GM21447 (cell line): ENCODE data around the gene P2RX7.
"Not testable (repeated sequence)": the region's sequence is repeated elsewhere in the genome, so short reads cannot be mapped to it uniquely, and the experiment has no call there.

Experiments used
- ATAC-seq: cut with Tn5 transposase; IDR thresholded peaks from one replicate; pipeline ENCODE4 v1.9.1; 2021; ENCODE audit not compliant: unreplicated experiment

The P2RX7 gene

DNA sequence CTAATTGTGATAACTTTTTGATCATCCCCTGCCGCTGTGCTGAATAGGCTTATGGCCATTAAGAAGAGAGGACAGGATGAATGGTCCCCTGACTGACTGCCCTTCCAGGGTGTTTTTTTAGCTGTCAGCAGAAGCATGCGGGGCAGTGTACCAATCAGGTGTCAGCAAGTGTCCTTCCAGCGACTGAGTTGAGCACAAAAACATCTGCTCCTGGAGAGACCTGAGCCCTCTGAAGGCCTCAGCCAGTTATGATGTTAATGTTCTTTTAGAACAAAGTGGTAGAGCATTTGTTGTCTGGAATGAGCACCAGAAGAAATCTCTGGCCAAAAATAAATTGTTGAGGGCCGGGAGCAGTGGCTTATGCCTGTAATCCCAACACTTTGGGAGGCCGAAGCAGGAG lies 37.5 kb downstream of the P2RX7 start:
- ATAC-seq = no peak

DNA sequence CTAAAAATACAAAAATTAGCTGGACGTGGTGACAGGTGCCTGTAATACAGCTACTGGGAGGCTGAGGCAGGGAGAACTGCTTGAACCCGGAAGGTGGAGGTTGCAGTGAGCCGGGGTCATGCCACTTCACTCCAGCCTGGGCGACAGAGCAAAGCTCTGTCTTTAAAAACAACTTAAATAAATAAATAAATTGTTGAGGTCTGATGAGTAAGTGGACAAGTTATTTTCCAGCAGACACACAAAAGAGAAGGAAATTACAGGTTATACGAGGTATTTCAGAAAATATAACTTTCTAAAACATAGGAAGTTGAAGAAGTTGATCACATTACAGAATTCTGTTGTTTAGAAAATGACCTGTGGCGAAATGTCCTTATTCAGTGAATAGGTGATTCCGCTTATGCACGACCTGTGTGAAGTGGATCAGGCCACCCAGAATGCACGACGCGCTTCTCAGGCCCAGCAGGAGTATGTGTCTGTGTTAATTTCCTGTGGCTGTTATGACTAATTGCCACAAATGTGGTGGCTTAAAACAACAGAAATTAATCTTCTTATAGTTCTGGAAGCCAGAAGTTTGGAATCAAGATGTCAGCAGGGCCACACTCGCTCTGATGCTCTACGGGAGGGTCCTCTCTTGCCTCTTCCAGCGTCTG lies 38.1 kb downstream of the P2RX7 start:
- ATAC-seq = no peak

DNA sequence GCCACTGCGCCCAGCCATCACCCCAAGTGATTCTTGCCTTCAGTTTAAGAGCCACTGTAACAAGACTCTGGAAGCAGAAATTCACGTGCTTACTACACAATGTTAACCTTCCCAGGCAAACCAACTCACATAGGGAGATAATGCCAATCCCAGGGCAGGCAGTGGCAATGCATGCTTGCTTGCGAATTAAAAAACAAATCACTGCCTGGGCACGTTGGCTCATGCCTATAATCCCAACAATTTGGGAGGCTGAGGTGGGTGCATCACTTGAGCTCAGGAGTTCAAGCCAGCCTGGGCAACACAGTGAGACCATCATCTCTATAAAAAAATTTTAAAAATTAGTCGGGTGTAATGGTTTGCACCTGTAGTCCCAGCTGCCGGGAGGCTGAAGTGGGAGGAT lies 39.5 kb downstream of the P2RX7 start:
- no peak for ATAC-seq

DNA sequence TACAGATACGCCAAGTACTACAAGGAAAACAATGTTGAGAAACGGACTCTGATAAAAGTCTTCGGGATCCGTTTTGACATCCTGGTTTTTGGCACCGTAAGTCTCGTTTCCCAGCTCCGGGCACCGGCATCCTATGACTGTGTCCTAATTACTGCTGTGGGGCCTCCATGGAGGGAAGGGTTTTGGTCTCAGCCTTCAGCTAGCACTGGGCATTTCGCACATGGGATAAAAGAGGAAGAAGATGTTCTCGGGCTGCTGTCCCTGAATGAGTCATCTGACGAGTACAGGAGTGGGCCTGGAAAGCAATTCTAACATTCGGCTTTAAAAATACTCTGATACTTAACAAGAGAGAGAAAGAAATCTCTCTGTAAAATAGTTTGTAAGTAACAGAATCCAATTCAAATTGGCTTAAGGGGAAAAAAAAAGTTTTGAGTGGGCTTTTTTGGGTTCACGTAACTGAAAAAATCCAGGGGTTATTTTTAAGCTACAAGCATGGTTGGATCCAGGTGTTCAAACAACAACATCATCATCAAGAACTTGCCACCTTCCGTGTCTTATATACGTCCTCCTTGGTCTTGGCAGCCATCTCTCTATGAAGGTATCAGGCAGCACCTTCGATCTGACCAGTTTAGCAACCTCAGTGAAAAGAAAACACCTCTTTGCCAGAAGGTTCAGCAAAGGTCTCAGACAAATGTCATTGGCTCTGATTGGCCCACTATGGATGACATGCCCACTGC lies 42.9 kb downstream of the P2RX7 start:
- no peak for ATAC-seq

DNA sequence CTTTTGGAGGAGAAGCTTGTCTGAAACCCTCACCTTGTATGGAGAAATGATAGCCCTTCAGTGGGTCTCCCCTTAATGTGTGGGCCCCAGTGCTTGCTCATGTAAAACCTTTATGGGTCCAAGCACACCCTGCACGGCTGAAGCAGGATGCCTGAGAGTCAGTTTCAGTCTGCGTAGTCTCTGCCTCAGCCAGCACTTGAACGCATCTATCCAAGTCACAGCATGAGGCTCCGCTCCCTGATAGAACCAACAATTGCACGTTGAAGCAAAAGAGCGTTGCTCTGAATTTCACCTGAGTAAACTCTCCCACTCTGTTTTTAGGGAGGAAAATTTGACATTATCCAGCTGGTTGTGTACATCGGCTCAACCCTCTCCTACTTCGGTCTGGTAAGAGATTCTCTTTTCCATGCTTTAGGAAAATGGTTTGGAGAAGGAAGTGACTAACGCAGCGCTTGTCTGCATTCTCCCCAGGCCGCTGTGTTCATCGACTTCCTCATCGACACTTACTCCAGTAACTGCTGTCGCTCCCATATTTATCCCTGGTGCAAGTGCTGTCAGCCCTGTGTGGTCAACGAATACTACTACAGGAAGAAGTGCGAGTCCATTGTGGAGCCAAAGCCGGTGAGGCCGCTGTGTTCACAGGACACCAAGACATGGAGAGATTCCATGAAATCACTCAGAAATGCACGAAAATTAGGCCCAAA lies 44.3 kb downstream of the P2RX7 start:
- ATAC-seq = no peak

DNA sequence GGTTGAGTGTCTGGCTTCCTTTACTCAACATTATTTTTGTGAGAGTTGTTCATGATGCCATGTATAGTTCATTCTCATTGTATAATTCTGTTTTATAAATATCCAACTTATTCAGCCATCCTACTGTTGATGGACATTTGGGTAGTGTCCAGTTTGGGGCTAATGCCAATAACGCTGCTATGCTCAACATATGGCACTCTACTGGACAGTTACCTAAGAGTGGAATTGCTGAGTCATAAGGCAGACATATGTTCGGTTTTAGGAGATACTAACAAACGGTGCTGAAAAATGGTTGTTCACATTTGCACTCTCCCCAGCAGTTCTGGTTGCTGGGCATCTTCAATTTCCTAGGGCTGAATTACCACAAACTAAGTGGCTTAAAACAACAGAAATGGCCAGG lies 48.5 kb downstream of the P2RX7 start:
- ATAC-seq = no peak

DNA sequence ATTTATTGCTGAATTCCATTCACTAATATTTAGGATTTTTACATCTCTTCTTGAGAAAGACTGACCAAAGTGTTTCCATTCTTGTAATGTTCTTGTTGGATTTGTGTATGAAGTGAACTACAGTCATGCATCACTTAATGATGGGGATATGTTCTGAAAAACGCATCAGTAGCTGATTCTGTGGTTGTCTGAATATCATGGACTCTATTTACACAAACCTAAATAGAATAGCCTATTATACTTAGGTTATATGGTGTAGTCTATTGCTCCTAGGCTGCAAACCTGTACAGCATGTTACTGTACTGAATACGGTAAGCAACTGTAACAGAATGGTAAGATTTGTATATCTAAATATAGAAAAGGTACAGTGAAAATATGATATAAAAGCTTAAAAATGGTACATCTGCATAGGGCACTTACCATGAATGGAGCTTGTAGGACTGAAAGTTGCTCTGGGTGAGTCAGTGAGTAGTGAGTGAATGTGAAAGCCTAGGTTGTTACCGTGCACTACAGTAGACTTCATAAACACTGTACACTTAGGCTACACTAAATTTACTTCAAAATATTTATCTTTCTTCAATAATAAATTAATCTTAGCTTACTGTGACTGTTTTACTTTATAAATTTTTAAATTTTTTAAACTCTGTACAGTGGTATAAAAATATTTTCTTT lies 49.7 kb downstream of the P2RX7 start:
- no peak for ATAC-seq

DNA sequence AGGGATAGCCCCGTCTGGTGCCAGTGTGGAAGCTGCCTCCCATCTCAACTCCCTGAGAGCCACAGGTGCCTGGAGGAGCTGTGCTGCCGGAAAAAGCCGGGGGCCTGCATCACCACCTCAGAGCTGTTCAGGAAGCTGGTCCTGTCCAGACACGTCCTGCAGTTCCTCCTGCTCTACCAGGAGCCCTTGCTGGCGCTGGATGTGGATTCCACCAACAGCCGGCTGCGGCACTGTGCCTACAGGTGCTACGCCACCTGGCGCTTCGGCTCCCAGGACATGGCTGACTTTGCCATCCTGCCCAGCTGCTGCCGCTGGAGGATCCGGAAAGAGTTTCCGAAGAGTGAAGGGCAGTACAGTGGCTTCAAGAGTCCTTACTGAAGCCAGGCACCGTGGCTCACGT lies 51.7 kb downstream of the P2RX7 start:
- no peak for ATAC-seq

DNA sequence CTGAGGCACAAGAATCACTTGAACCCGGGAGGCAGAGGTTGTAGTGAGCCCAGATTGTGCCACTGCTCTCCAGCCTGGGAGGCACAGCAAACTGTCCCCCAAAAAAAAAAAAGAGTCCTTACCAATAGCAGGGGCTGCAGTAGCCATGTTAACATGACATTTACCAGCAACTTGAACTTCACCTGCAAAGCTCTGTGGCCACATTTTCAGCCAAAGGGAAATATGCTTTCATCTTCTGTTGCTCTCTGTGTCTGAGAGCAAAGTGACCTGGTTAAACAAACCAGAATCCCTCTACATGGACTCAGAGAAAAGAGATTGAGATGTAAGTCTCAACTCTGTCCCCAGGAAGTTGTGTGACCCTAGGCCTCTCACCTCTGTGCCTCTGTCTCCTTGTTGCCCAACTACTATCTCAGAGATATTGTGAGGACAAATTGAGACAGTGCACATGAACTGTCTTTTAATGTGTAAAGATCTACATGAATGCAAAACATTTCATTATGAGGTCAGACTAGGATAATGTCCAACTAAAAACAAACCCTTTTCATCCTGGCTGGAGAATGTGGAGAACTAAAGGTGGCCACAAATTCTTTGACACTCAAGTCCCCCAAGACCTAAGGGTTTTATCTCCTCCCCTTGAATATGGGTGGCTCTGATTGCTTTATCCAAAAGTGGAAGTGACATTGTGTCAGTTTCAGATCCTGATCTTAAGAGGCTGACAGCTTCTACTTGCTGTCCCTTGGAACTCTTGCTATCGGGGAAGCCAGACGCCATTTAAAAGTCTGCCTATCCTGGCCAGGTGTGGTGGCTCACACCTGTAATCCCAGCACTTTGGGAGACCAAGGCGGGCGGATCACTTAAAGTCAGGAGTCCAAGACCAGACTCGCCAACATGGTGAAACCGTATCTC lies 52.6 kb downstream of the P2RX7 start:
- no peak for ATAC-seq

- no peak for ATAC-seq
These were observed 54.1 kb downstream of the P2RX7 start for GRCh38 chr12:121186826-121187225.

- ATAC-seq = no peak
These were observed 54.8 kb downstream of the P2RX7 start for GRCh38 chr12:121187501-121187900.

DNA sequence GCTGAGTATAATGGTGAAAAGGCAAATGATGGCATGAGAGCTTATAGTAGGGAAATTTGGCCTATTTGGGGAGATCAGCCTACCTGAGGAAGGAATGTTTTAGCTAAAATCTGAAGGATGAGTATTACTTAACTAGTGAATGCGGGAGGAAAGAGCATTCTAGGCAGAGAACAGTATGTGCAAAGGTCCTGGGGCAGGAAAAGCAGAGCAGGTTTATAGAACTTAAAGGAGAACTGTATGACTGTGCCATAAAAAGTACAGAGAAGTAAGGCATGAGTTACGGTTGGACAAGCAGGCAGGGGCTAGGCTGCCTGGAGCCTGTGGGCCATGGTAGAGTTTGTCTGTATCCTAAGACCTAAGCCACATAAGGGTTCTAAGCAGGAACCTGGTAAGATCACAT lies 55.6 kb downstream of the P2RX7 start:
- no peak for ATAC-seq

- ATAC-seq = no peak
These were observed 56.5 kb downstream of the P2RX7 start for GRCh38 chr12:121189131-121189530.

DNA sequence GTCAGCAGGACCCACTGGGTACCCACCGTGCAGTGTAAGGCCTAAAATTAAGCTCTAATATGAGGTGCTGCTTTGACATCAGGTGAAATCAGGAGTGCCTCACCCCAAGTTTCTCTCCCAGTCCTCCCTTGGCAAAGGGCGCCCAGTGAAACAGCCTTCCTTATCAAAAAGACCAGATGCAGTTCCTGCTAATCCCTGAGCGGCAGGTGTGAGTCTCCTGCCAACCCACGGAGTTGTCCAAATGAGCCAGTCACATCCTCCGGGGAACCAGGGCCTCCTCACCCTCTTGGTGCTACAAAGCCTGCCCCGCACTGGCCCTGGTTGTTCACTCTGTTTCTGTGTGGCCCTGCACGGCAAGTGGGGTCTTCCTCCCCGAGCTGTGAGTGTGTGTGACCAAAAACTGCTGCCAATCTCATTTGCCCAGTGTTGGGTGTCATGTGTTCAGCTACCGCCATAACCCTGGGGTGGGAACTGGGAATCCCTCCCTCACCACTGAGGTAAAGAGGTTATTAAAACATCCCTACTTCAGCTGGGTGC lies 57.0 kb downstream of the P2RX7 start:
- ATAC-seq = no peak

- ATAC-seq = no peak
These were observed 57.9 kb downstream of the P2RX7 start for GRCh38 chr12:121190523-121191031.

GRCh38 chr12:121191151-121191550 lies 58.5 kb downstream of the P2RX7 start:
- no peak for ATAC-seq

DNA sequence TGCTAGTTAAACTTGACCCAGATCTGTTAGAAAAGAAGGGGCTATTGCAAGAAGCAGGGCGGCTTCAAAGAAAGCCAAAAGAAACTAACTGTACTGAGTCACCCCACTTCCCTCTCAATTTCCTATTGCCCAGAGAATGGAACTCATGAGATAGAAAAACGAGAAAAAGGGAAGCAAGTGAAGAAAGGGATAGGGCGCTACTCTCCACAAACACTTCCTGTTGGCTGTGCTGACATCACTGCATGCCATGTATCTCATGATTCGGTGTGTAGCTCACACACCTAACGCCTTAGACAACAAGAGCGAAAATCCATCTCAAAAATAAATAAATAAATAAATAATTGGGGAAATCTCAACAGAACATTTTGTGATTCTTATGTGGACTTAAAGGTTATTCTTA lies 64.2 kb downstream of the P2RX7 start:
- ATAC-seq = no peak

DNA sequence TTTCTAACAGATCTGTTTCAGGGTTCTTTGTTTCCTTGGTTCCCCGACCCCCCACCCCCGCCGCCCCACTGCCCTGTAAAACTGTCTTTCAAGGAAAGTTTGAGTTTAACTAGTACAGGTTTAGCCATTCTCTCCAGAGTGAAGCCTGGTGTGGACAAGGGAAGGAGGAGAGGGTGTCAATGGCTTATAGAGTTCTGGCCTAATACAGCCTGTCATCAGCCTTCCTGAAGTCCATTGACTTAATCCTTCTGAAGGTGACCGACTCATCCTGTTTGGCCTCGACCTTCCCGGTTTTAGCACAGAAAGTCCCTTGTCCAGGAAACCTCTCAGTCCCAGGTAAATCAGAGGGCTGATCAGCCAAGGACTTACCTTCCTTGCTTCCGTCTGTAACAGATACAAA lies 66.3 kb downstream of the P2RX7 start:
- ATAC-seq = no peak

GRCh38 chr12:121201140-121201539 lies 68.5 kb downstream of the P2RX7 start:
- not testable (repeated sequence) for ATAC-seq
